Sigmoid colon (tissue), 7 donors: ENCODE results near the gene FTL. TPM values are rescaled to one million over a fixed set of nuclear protein-coding genes. Genes with fewer than 3 reads are reported as not detected.

Experiments
- DNase-seq: peaks from one replicate; pipeline ENCODE4 v3.0.0-alpha.2; 2019
- H3K27ac ChIP-seq, 4 donors: fragments of 200-600 bp; sonication (generic); one replicate each; pipeline ENCODE4 v1.5.1; 2016 to 2019; ENCODE audit warnings: mild to moderate bottlenecking in 1 of 4
- H3K27me3 ChIP-seq, 3 donors: fragments of 200-600 bp; sonication (generic); one replicate each; pipeline ENCODE4 v1.5.1; 2019; ENCODE audit warnings: mild to moderate bottlenecking in 1 of 3
- H3K36me3 ChIP-seq, 4 donors: fragments of 200-600 bp; sonication (generic); one replicate each; pipeline ENCODE4 v1.5.1; 2016 to 2019
- H3K4me1 ChIP-seq, 4 donors: fragments of 200-600 bp; sonication (generic); one replicate each; pipeline ENCODE4 v1.5.1; 2017 to 2019
- H3K4me3 ChIP-seq, 4 donors: fragments of 200-600 bp; sonication (generic); one replicate each; pipeline ENCODE4 v1.5.1; 2017 to 2019; ENCODE audit warnings: mild to moderate bottlenecking in 2 of 4, moderate library complexity in 1 of 4
- H3K9me3 ChIP-seq, 4 donors: fragments of 200-600 bp in 3 of 4; sonication (generic) in 3 of 4; one replicate each; pipeline versions ENCODE4 v1.5.1 to v1.6.1; 2013 to 2019
- CTCF ChIP-seq, 4 experiments: fragments of 450-650 bp in 3 of 4; fragments of 200-600 bp in 1 of 4; IDR thresholded peaks; one replicate each; pipeline ENCODE4 v1.5.1; 2016 to 2019; ENCODE audit warnings: antibody characterized with exemption in 4 of 4, mild to moderate bottlenecking in 3 of 4, moderate library complexity in 2 of 4
- EP300 ChIP-seq, 4 donors: sonication (generic); formaldehyde crosslinking; IDR thresholded peaks; one replicate each; pipeline ENCODE4 v1.6.1; 2017; ENCODE audit warnings: antibody characterized with exemption in 4 of 4
- POLR2A ChIP-seq, 2 donors: fragments of 450-650 bp; IDR thresholded peaks; one replicate each; pipeline ENCODE4 v1.6.1; 2016; ENCODE audit warnings: antibody characterized with exemption in 2 of 2, mild to moderate bottlenecking in 2 of 2, moderate library complexity in 2 of 2
- POLR2AphosphoS5 ChIP-seq, 4 donors: sonication (generic); formaldehyde crosslinking; IDR thresholded peaks; one replicate each; pipeline ENCODE4 v1.6.1; 2017; ENCODE audit warnings: antibody characterized with exemption in 4 of 4
- WGBS, 2 donors: extraction: QIAGEN DNeasy Blood & Tissue Kit; methylation state at CpG; one replicate each; pipeline ENCODE4 v1.1.7; 2013; 5-methylcytosine and 5-hydroxymethylcytosine counted together
- intact Hi-C: fragments of 100-400 bp; cut with DNase I; formaldehyde crosslinking; loops from one replicate; pipeline ENCODE4 v1.15.1; 2023
- polyA plus RNA-seq, 3 donors: library from polyadenylated mRNA; stranded (reverse); fragments of 200-250 nt; gene quantifications; one replicate each; pipeline ENCODE4 v1.2.3, GENCODE V29; 2013
- total RNA-seq, 4 donors: library from RNA; depleted of rRNA; stranded (reverse); fragments of >200 nt; gene quantifications; one replicate each; pipeline ENCODE4 v1.1.0, GENCODE V29; 2016
- donor health status: healthy with polysubstance abuse.
- donor health status: Bipolar disorder and iron deficiency.
- donor health status: healthy.

The FTL gene
- total and polyA plus RNA-seq, 7 donors = 2,871 to 9,923 (median 3,503) TPM

- Histone ChIP-seq H3K4me1 (peaks cover 0 to 18% (median 15%) of the 10 kb centered on the region in 4 donors), H3K27ac (peak overlapping the region in 3 of 4 donors; percentile 5 to 90 (median 87)), H3K4me3 (no peak overlapping the region), H3K9me3 (no peaks in the 10 kb centered on the region), H3K36me3 (no peaks in the 10 kb centered on the region), H3K27me3 (no peaks in the 10 kb centered on the region)
- 82 to 84% methylated on average over 4 of the region's 4 CpGs for WGBS, 2 donors
- no peak for TF ChIP-seq POLR2AphosphoS5 (IDR thresholded peaks at IDR 0.05)
- TF ChIP-seq EP300 (IDR thresholded peaks at IDR 0.05) = no peak
- no peak for TF ChIP-seq POLR2A (IDR thresholded peaks at IDR 0.05)
- TF ChIP-seq CTCF (IDR thresholded peaks at IDR 0.05) = no peak
- intact Hi-C loops = loop anchor here (5.0 kb wide), 1 partner anchor 51 kb away; the partner anchor contains the start of gene NUCB1
- no peak for DNase-seq
Measured at GRCh38 chr19:48953141-48953540, 12.0 kb upstream of the FTL start.

- peak overlapping the region in 3 of 4 donors; percentile 79 to 85 (median 84) for H3K4me3 ChIP-seq
Measured at GRCh38 chr19:48953990-48954594, 11.0 kb upstream of the FTL start.

GRCh38 chr19:48954595-48955307, 10.4 kb upstream of the FTL start, which contains the start of gene BAX:
Gene BAX, plus strand, starts transcription at chr19:48954875. Its CDS starts 54 bp downstream, at chr19:48954929.
- TF ChIP-seq POLR2AphosphoS5 (IDR thresholded peaks at IDR 0.05) (peak in 3 of 4 donors; percentile 72 to 87 (median 73)), CTCF (IDR thresholded peaks at IDR 0.05) (no peak), EP300 (IDR thresholded peaks at IDR 0.05) (peak in 1 of 4 donors; percentile 81), POLR2A (IDR thresholded peaks at IDR 0.05) (peak in 1 of 2 donors; percentile 21)
- Histone ChIP-seq H3K27me3 (no peaks in the 10 kb centered on the region), H3K9me3 (no peaks in the 10 kb centered on the region), H3K27ac (peak within 1 kb of the TSS; percentile 83 to 90 (median 85)), H3K4me1 (peaks cover 0 to 18% (median 15%) of the 10 kb centered on the region in 4 donors), H3K36me3 (no peaks in the 10 kb centered on the region), H3K4me3 (peak within 1 kb of the TSS; percentile 68 to 85 (median 82))
- WGBS, 2 donors = 0% methylated on average over 71 of the region's 71 CpGs
- intact Hi-C loops = loop anchor here (5.0 kb wide), 2 partner anchors 42 to 52 kb away; partner anchors contain the start of gene NUCB1
- peak; percentile 99 for DNase-seq

More at GRCh38 chr19:48953990-48954594, 11.0 kb upstream of the FTL start:
- TF ChIP-seq EP300 (IDR thresholded peaks at IDR 0.05) = no peak
- no peak for TF ChIP-seq POLR2A (IDR thresholded peaks at IDR 0.05)
- no peak for TF ChIP-seq POLR2AphosphoS5 (IDR thresholded peaks at IDR 0.05)
- no peak for TF ChIP-seq CTCF (IDR thresholded peaks at IDR 0.05)
- Histone ChIP-seq H3K4me1 (peaks cover 0 to 18% (median 15%) of the 10 kb centered on the region in 4 donors), H3K27me3 (no peaks in the 10 kb centered on the region), H3K36me3 (no peaks in the 10 kb centered on the region), H3K27ac (peak overlapping the region; percentile 83 to 90 (median 85)), H3K9me3 (no peaks in the 10 kb centered on the region)
- intact Hi-C loops = loop anchor here (5.0 kb wide), 1 partner anchor 52 kb away; the partner anchor contains the start of gene NUCB1
- WGBS, 2 donors = 25 to 54% methylated on average over 11 of the region's 11 CpGs
- DNase-seq = no peak

GRCh38 chr19:48955308-48955958, 9.7 kb upstream of the FTL start:
- H3K4me3 ChIP-seq = peak overlapping the region; percentile 68 to 85 (median 82)
- H3K27me3 ChIP-seq = no peaks in the 10 kb centered on the region
- intact Hi-C loops = loop anchor here (5.0 kb wide), 1 partner anchor 43 kb away; no protein-coding TSS in a partner anchor
- no peaks in the 10 kb centered on the region for H3K9me3 ChIP-seq
- no peak for DNase-seq
- peaks cover 0 to 18% (median 15%) of the 10 kb centered on the region in 4 donors for H3K4me1 ChIP-seq
- TF ChIP-seq POLR2A (IDR thresholded peaks at IDR 0.05) = no peak
- TF ChIP-seq EP300 (IDR thresholded peaks at IDR 0.05) = no peak
- TF ChIP-seq POLR2AphosphoS5 (IDR thresholded peaks at IDR 0.05) = no peak
- no peak for TF ChIP-seq CTCF (IDR thresholded peaks at IDR 0.05)
- no peaks in the 10 kb centered on the region for H3K36me3 ChIP-seq
- H3K27ac ChIP-seq = peak overlapping the region; percentile 83 to 90 (median 85)
- 58 to 60% methylated on average over 16 of the region's 16 CpGs for WGBS, 2 donors
